Sigmoid colon (tissue), 4 donors: ENCODE results near the gene CFLAR.

Experiments
- CTCF ChIP-seq, 4 experiments: fragments of 450-650 bp in 3 of 4; fragments of 200-600 bp in 1 of 4; IDR thresholded peaks; one replicate each; pipeline ENCODE4 v1.5.1; 2016 to 2019; ENCODE audit warnings: antibody characterized with exemption in 4 of 4, mild to moderate bottlenecking in 3 of 4, moderate library complexity in 2 of 4
- EP300 ChIP-seq, 4 donors: sonication (generic); formaldehyde crosslinking; IDR thresholded peaks; one replicate each; pipeline ENCODE4 v1.6.1; 2017; ENCODE audit warnings: antibody characterized with exemption in 4 of 4
- POLR2A ChIP-seq, 2 donors: fragments of 450-650 bp; IDR thresholded peaks; one replicate each; pipeline ENCODE4 v1.6.1; 2016; ENCODE audit warnings: antibody characterized with exemption in 2 of 2, mild to moderate bottlenecking in 2 of 2, moderate library complexity in 2 of 2
- POLR2AphosphoS5 ChIP-seq, 4 donors: sonication (generic); formaldehyde crosslinking; IDR thresholded peaks; one replicate each; pipeline ENCODE4 v1.6.1; 2017; ENCODE audit warnings: antibody characterized with exemption in 4 of 4

GRCh38 chr2:201093573-201093972, 22.4 kb upstream of the CFLAR start:
- TF ChIP-seq POLR2A (IDR thresholded peaks at IDR 0.05) (no peak), CTCF (IDR thresholded peaks at IDR 0.05) (no peak), EP300 (IDR thresholded peaks at IDR 0.05) (no peak), POLR2AphosphoS5 (IDR thresholded peaks at IDR 0.05) (peak in 2 of 4 donors; percentile 10 to 49)
